ENCODE measurements around the gene TSEN34. TPM values are rescaled to one million over a fixed set of nuclear protein-coding genes. Genes with fewer than 3 reads are reported as not detected.

TSEN34 gene
- total and polyA plus RNA-seq, 8 donors, result 25.5 to 147 (median 40.2) TPM

DNA sequence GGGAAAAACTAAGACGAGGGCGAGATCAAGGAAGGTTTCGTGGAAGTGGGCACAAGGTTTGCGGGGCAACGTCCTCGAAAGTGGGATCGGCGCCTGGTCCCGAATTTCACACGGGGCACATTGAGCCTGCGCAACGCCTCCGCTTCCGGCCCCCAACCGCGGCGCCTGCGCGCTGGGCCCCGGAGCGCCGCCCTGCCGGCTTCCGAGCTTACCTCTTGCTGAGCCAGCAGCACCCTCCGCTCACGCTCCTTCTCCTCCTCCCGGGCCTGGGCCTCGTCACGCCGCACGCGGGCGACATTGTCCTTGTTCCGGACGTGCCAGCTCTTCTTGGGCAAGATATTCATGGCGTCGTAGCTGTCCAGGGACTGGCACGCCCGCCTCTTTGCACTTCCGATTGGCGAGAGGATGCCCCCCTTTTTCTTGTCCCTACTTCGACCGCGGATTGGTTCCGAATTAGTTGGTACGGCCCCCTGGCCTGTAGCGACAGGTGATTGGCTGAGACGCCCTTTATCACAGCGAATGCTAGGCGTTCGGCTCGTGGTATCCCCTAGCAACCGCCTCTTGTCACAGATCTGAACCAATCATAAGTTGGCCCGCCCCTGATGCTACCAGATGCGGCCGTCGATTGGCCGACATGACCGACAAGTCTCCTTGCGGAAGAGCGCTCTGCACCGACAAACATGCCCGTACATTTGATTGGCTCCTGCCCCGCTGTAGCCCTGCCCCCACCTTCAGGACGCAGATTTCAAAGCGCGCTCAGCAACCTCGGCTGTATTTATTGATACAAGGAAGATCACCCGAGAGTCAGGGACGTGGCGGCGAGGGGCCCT, 31.5 kb upstream of the TSEN34 start, which contains the start of gene LENG1:
Gene LENG1 (minus strand): TSS at position 370 of the 830 bp plus-strand sequence. CDS start 26 bp downstream, at position 344.
- TF ChIP-seq EP300 (IDR thresholded peaks at IDR 0.05), result no peak
- peak in 1 of 4 donors; percentile 21 for TF ChIP-seq POLR2A (IDR thresholded peaks at IDR 0.05)
- peak; percentile 74 to 88 (median 82) for TF ChIP-seq POLR2AphosphoS5 (IDR thresholded peaks at IDR 0.05)
- TF ChIP-seq, protein P1, sequence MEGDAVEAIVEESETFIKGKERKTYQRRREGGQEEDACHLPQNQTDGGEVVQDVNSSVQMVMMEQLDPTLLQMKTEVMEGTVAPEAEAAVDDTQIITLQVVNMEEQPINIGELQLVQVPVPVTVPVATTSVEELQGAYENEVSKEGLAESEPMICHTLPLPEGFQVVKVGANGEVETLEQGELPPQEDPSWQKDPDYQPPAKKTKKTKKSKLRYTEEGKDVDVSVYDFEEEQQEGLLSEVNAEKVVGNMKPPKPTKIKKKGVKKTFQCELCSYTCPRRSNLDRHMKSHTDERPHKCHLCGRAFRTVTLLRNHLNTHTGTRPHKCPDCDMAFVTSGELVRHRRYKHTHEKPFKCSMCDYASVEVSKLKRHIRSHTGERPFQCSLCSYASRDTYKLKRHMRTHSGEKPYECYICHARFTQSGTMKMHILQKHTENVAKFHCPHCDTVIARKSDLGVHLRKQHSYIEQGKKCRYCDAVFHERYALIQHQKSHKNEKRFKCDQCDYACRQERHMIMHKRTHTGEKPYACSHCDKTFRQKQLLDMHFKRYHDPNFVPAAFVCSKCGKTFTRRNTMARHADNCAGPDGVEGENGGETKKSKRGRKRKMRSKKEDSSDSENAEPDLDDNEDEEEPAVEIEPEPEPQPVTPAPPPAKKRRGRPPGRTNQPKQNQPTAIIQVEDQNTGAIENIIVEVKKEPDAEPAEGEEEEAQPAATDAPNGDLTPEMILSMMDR (IDR thresholded peaks at IDR 0.05), result peak in 2 of 7 experiments; percentile 22 to 41
- Histone ChIP-seq H3K36me3 (peaks cover 34 to 37% (median 37%) of the 10 kb centered on the region in 4 donors), H3K27me3 (peaks cover 0 to 6% (median 0%) of the 10 kb centered on the region in 3 donors), H3K9me3 (no peaks in the 10 kb centered on the region), H3K4me3 (peak within 1 kb of the TSS; percentile 46 to 89 (median 76)), H3K4me1 (peaks cover 43 to 70% (median 59%) of the 10 kb centered on the region in 4 donors), H3K27ac (peak within 1 kb of the TSS; percentile 96 to 100 (median 98))
- intact Hi-C loops (cut with DNase I; ENCODE audit: low total_unique reads), result no loop called here
- 0 to 1% (median 0%) methylated on average over 46 to 72 of the region's 72 CpGs for whole genome bisulfite sequencing, 5 donors
- peak; percentile 100 for DNase-seq

GRCh38 chr19:54160182-54160811, 30.8 kb upstream of the TSEN34 start:
- intact Hi-C loops (cut with DNase I; ENCODE audit: low total_unique reads), result no loop called here
- DNase-seq, result peak in 1 of 2 donors; percentile 67
- peaks cover 47 to 77% (median 64%) of the 10 kb centered on the region in 4 donors for H3K4me1 ChIP-seq

GRCh38 chr19:54160854-54161253, 30.3 kb upstream of the TSEN34 start:
- 28 to 44% (median 36%) methylated on average over 13 of the region's 13 CpGs for WGBS, 5 donors
- intact Hi-C loops (cut with DNase I; ENCODE audit: low total_unique reads), result no loop called here
- TF ChIP-seq, protein P1 (IDR thresholded peaks at IDR 0.05), result no peak
- TF ChIP-seq POLR2AphosphoS5 (IDR thresholded peaks at IDR 0.05), result no peak
- no peak for TF ChIP-seq EP300 (IDR thresholded peaks at IDR 0.05)
- H3K36me3 ChIP-seq, result peaks cover 22 to 25% (median 24%) of the 10 kb centered on the region in 4 donors
- peak overlapping the region; percentile 80 to 98 (median 87) for H3K27ac ChIP-seq
- H3K4me3 ChIP-seq, result peak overlapping the region; percentile 46 to 82 (median 56)
- peaks cover 0 to 19% (median 0%) of the 10 kb centered on the region in 3 donors for H3K27me3 ChIP-seq
- H3K9me3 ChIP-seq, result no peaks in the 10 kb centered on the region
- peak in 1 of 2 donors; percentile 69 for DNase-seq
- peaks cover 47 to 77% (median 64%) of the 10 kb centered on the region in 4 donors for H3K4me1 ChIP-seq

More at GRCh38 chr19:54160182-54160811, 30.8 kb upstream of the TSEN34 start:
- 2 to 4% (median 2%) methylated on average over 20 to 28 of the region's 28 CpGs for WGBS, 5 donors
- Histone ChIP-seq H3K9me3 (no peaks in the 10 kb centered on the region), H3K27me3 (peaks cover 0 to 13% (median 0%) of the 10 kb centered on the region in 3 donors), H3K27ac (peak overlapping the region; percentile 80 to 98 (median 87)), H3K4me3 (peak overlapping the region; percentile 46 to 82 (median 56)), H3K36me3 (peaks cover 28 to 30% (median 30%) of the 10 kb centered on the region in 4 donors)
- TF ChIP-seq POLR2AphosphoS5 (IDR thresholded peaks at IDR 0.05) (no peak), POLR2A (IDR thresholded peaks at IDR 0.05) (no peak), EP300 (IDR thresholded peaks at IDR 0.05) (no peak)
- TF ChIP-seq, protein P1 (IDR thresholded peaks at IDR 0.05), result no peak

DNA sequence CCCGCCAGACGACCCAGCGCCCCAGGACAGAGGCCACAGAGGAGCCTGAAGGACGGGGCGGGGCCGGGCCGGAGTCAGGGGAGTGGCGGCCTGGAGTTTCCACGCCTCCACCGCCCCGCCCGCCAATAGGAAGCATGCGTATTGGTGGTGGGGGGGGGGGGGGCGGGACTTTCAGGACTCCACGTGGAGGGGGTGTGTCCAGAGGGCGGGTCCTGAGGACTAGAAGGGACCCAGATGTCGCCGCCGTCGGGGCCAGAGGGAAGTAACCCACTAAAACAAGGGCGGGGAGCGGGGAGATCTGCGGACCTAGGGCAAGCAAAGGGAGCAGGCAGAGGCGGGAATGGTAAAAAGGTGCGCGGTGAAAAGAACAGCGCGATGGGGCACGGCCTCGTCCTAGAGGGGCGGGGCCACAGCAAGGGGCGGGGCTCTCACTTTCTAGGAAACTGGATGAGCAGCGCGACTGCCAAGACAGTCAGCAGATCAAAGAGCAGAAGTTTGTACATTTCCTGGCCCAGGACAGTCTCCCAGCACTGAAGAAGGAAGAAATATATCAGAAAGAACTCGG, 28.8 kb upstream of the TSEN34 start:
- H3K36me3 ChIP-seq, result peaks cover 7 to 10% (median 9%) of the 10 kb centered on the region in 4 donors
- no peaks in the 10 kb centered on the region for H3K9me3 ChIP-seq
- 1 to 5% (median 4%) methylated on average over 23 to 35 of the region's 35 CpGs for WGBS, 5 donors
- peaks cover 0 to 30% (median 0%) of the 10 kb centered on the region in 3 donors for H3K27me3 ChIP-seq
- H3K27ac ChIP-seq, result peak overlapping the region; percentile 37 to 97 (median 67)
- intact Hi-C loops (cut with DNase I; ENCODE audit: low total_unique reads), result no loop called here
- H3K4me1 ChIP-seq, result peaks cover 47 to 71% (median 64%) of the 10 kb centered on the region in 4 donors
- H3K4me3 ChIP-seq, result peak overlapping the region; percentile 36 to 50 (median 44)
- DNase-seq, result peak; percentile 92 to 95
- TF ChIP-seq EP300 (IDR thresholded peaks at IDR 0.05) (no peak), POLR2AphosphoS5 (IDR thresholded peaks at IDR 0.05) (peak in 2 of 3 donors; percentile 16)

Data from stomach (tissue), 9 donors.